Ovary (tissue), 3 donors: ENCODE results near the gene HES5.

ENCODE experiments used
- CTCF ChIP-seq, 3 donors: fragments of 450-650 bp in 2 of 3; fragments of 200-600 bp in 1 of 3; IDR thresholded peaks; one replicate each; pipeline versions ENCODE4 v1.5.1 to v1.8.0; 2016 to 2022; ENCODE audit warnings: antibody characterized with exemption in 3 of 3, mild to moderate bottlenecking in 1 of 3
- EP300 ChIP-seq: sonication (generic); formaldehyde crosslinking; IDR thresholded peaks from one replicate; pipeline ENCODE4 v1.6.1; 2017; ENCODE audit warnings: antibody characterized with exemption
- donor health status: DM: no; HTN: no; CAD: no.

- no peak for TF ChIP-seq CTCF (IDR thresholded peaks at IDR 0.05)
- no peak for TF ChIP-seq EP300
Measured at GRCh38 chr1:2546515-2547209, 16.6 kb upstream of the HES5 start.
